Activated T-cell treated with anti-CD3 and anti-CD28 coated beads, Interleukin-2, amount 50 U/mL, for 1 hour (primary cell): ENCODE measurements around the gene OMP.

Source experiments
- DNase-seq: peaks from one replicate; pipeline ENCODE4 v3.0.0-alpha.2; 2020

Gene OMP

DNA sequence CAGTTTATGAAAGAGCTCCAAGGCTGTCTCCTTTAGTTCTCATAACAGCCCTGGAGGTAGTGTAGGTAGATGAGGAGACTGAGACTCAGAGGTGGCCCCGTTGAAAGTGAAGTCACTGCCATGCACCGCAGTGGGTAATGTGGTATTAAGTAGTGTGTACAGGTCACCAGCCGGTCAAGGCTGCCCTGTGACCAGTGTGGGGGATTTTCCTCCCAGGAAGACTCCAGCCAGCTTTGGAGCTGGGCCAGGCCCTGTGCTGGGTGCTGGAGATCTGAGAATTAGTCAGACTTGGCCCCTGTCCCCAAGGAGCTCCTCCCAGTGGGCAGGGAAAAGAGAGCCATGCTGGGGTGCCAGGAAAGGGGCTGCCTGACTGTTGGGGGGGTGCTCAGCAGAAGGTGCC lies 5.3 kb downstream of the OMP start:
- no peak for DNase-seq

DNA sequence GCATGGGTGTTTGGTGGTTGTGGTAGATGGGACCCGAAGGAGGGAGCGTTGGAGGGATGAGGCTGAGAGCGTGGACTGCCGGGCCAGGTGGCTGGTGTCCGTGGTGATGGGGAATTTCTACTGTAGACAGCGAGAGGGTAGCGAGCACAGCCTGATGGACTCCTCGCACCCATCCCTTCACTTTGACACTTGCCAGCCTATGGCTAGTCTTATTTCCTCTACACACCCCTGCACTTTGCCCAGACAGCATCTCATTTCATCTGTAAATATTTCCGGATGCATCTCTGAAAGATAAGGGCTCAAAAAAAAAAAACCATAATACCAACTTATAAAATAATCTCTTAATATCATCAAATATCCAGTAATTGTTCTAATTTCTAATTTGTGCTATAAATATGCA lies 5.8 kb downstream of the OMP start:
- no peak for DNase-seq

DNA sequence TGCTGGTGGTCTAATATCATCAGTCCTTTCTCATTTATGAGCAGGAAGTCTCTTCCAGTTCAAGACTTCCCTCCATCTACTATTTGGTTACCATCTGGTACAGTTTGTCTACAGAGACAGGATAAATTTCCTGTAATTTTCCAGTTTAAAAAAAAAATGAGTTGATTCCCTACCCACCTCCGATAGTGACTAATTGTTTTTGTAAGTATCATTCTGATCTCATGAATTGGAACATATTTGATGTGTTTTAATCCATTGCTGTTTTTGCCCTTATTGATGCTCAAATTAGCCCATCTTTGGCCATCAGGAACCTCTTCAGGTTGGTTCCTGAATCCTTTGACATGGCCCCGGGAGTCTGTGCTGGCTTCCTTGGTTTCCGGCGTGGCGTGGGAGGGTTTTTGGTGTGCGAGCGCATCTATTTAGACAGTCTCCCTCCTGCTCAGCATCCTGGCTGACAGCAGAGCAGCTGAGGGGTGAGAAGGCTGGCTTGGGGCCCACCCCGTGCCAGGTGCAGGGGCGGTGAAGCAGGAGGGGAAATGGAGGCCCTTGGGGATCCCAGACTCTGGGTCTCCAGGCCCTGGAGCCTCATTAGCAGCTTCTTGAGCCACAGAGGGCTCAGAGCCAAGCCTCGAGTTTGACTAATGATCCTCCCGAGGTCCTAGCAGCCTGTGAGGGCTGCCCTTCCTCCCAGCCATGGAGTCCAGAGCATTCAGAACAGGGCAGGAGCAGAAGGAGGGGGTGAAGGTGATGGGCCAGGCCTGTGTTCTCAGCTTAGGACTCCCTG lies 6.8 kb downstream of the OMP start:
- no peak for DNase-seq

DNA sequence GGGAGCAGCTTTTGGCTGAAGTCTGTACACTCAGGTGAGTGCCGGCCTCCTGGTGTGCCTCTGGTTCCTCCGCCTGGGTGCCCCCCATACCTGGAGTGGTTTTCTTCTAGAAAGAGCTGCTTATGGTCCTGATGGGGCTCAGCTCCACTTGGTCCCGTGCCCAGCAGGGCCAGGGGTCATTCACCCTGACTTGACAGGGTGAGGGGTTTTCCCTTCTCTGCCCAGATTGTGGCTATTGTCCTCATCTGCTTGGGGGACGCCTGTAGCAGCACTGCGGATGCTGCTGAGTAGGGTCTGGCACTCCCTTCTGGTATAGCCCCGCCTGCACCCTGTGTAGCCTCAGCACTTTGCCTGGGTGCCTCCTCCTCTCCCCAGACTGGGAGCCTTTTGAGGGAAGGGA lies 8.2 kb downstream of the OMP start:
- no peak for DNase-seq

DNA sequence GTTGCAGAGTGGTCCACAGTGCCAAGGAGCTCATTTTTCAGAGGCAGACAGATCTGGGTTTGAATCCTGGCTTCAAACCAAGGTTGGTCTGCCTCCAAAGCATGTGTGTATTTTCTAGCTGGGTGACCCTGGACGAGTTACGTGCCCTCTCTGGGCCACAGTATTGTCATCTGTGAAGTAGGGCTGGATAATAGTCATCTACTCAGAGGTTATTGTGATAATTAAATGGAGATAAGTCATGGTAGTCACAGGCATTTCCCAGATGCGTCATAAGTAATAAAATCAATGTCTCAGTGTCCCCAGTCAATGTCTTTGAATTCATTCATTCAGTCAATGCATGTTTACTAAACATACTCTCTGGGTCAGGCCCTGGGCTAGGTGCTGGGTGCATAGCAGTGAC lies 8.6 kb downstream of the OMP start:
- DNase-seq: no peak

DNA sequence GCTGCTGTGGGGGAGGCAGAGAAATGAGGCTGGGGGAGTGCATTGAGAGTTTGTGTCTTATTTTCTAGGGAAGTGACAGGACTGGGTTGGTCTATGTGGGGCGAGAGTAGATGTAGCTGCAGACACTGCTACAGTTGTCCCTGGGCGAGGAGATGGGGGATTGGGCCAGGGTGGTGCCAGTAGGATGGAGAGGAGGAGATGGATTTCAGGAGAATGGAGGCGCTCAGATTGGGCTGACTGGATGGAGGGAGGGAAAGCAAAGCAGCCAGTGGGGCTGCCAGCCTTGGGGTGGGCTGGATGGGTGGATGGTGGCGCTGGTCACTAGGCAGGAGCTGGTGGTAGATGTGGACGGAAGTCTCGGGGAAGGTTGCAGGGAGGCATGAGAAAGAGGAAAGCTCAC lies 9.3 kb downstream of the OMP start:
- DNase-seq: no peak

DNA sequence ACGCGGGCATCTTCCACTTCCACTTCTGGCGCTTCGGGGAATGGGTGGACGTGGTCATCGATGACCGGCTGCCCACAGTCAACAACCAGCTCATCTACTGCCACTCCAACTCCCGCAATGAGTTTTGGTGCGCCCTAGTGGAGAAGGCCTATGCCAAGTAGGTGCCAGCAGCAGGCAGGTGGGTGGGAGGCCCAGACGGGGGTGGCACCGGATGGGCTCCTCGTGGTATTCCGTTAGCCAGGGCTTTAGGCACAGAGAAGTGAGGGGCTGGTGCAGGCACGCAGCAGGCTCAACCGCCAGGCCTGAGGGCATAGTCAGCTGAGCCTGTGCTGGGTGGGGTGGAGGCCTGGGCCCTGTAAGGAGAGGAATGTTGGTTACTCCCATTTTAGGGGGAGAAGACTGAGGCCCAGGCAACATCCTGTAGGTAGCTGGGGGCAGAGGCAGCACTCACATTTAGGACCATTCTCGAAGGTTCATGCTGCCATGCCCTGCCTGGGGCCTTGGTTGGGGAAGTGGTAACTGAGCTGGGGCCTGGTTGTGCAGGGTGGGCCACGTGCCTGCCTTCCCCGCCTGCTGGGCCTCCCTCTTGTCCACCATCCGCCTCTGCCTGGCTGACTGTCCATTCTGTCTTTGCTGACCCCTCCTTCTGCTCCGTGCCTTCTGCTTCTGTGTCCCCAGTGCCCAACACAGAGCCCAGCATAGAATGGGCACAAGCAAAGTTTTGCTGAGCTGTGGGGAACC lies 10.2 kb downstream of the OMP start:
- no peak for DNase-seq

DNA sequence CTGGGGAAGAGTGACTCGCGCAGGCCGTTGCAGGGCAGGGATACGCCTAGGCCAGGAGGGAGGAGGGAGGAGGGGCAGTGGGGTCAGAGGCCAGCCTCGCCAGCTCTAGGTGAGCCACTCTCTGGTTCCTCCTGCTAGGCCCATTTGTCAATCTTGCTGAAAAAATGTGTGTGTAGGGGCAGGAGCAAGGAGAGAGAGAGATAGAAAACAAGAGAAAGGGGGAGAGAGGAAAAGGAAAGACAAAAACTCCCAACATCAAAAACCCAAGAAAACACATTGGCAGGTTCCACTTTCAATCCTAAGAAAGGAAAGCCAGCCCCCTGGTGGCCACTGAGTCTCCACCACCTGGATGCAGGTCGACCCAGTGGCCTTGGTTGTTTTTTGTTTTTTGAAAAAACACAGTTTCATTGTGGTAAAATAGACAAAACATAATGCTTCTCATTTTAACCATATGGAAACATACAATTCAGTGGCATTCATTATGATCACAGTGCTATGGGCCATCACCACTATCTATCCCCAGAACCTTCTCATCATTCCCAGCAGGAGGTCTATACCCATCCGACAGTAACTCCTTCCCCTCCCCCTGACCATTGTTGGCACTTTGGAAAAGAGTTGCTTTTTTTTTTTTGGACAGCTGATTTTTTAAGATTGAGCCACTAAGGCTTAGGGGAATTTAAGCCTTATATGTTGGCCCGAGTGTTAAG lies 10.9 kb downstream of the OMP start:
- DNase-seq: no peak

DNA sequence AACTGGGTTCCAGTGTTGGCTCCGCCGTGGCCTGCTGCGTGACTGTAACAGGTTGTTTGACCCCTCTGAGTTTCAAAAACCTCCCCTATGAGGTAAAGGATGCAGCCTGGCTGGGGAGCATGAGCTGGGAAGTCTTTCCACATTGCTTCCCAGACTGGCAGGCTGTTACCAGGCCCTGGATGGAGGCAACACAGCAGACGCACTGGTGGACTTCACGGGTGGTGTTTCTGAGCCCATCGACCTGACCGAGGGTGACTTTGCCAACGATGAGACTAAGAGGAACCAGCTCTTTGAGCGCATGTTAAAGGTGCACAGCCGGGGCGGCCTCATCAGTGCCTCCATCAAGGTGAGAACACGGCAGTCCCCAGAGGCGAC lies 11.4 kb downstream of the OMP start:
- no peak for DNase-seq

DNA sequence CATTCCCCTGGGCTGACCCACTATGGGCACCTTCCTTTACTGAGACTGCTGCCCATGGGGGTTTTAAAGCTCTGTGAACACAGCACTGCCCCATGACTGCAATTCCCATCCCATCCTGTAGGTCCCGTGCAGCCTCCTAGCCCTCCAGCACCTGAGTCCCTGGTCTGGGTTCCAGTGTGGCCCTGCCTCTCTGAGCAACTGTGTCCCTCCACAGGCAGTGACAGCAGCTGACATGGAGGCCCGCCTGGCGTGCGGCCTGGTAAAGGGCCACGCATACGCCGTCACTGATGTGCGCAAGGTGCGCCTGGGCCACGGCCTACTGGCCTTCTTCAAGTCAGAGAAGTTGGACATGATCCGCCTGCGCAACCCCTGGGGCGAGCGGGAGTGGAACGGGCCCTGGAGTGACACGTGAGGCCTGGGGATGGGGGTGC lies 12.6 kb downstream of the OMP start:
- no peak for DNase-seq

DNA sequence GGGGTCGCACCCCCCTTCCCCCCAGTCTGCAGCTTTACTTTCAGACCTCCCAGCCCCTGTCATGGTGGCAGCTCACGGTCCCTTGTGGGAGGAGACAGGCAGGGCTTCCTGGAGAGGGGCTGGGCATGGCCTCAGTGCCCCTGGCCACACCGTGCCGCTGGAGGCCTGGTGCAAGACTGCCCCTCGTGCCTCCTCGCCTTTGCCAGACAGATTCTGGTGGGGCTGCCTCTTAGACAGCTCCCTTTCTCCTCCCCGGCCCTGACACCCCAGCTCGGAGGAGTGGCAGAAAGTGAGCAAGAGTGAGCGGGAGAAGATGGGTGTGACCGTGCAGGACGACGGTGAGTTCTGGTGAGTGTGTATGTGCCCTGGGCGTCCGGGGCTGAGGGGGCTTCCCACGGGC lies 13.3 kb downstream of the OMP start:
- DNase-seq: no peak

DNA sequence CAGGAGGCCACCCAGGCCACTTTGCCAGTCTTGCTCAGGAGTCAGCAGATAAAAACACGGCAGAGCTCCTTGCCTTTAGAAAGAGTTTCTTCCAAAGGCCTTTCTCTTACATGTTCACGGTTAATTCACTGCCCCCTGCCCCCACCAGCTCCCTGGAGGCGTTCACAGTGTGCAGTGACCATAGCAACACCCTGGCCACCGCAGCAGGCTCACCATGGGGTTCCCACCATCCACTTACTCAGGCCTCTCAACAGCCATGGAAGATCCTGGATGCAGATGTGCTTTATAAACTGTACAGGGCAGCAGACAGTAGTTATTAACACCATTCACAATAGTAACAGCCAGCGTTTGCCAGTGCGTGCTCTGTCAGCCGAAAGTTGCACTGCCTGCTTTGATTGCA lies 14.9 kb downstream of the OMP start:
- no peak for DNase-seq

DNA sequence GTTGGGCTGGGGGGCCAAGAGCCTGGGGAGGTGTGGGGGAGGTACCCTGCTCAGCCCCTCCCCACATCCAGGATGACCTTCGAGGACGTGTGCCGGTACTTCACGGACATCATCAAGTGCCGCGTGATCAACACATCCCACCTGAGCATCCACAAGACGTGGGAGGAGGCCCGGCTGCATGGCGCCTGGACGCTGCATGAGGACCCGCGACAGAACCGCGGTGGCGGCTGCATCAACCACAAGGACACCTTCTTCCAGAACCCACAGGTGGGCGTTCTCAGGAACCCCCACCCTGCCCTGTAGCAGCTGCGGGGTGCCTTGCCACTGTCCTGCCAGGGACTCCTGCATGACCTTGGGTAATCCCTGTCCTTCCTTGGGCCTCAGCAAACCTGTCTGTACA lies 15.4 kb downstream of the OMP start:
- DNase-seq: no peak

DNA sequence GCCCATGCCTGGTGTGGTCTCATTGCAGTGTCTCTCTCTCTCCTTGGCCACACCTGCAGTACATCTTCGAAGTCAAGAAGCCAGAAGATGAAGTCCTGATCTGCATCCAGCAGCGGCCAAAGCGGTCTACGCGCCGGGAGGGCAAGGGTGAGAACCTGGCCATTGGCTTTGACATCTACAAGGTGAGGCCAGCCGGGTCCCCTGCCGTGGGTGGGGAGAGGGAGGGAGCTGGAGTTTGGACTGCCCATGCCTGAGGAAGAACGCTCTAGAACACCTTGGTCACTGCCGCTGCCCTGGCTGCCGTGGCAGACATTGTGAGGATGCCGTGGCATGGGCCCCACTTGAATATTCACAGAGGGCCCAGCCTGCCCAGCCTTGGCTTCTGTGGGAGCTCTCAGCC lies 16.3 kb downstream of the OMP start:
- no peak for DNase-seq

DNA sequence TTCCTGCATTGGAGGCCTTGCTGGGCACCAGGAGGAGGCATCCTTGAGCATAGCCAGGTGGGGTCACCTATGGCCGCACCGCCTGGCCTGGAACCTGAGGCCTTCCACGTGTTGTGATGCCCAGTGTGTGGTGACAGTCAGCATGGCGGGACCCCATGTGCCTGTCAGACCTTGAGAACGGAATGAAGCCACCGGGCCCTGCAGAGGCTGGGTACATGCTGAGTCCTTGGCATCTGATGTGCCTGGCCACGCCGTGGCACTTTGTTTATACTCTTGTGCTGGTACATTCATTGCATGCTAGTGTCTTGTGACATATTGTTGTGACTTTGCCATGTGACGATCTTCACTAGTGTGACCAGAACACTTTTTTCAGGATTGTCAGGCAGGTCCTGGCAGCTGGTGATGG lies 16.9 kb downstream of the OMP start:
- no peak for DNase-seq

DNA sequence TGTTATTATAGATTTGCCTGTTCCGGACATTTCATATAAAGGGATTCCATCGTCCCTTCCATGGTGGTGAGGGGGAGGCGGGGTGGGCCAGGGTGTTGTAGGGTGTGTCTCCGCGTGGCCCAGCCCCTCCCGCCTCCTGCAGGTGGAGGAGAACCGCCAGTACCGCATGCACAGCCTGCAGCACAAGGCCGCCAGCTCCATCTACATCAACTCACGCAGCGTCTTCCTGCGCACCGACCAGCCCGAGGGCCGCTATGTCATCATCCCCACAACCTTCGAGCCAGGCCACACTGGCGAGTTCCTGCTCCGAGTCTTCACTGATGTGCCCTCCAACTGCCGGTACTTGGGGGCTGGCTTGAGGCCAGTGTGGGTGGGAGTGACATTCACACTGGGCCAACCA lies 17.9 kb downstream of the OMP start:
- no peak for DNase-seq

DNA sequence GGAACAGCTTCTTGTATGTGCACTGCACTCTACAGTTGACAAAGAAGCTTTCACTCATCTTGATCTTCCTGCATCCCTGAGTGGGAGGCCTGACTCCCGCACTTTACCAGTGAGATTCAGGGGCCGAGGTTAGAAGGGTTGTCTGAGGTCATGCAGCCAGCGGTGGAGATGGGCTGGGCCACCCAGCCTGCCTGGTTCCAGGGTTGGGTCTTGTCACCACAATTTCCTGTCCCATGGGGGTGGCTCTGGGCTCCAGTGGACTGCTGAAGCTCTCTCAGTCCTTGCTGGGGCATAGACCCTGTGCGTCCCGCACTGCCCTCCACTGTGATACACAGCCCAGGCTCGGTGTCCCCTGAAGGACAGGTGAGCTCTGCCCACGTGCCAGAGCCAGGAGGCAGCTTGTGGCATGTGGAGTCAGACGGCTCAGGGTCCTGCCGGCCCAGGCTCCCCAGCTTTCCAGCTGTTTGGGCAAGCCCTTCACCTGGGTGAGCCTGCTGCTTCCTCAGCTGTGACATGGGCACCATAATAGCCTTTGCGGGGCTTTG lies 18.5 kb downstream of the OMP start:
- DNase-seq: no peak

DNA sequence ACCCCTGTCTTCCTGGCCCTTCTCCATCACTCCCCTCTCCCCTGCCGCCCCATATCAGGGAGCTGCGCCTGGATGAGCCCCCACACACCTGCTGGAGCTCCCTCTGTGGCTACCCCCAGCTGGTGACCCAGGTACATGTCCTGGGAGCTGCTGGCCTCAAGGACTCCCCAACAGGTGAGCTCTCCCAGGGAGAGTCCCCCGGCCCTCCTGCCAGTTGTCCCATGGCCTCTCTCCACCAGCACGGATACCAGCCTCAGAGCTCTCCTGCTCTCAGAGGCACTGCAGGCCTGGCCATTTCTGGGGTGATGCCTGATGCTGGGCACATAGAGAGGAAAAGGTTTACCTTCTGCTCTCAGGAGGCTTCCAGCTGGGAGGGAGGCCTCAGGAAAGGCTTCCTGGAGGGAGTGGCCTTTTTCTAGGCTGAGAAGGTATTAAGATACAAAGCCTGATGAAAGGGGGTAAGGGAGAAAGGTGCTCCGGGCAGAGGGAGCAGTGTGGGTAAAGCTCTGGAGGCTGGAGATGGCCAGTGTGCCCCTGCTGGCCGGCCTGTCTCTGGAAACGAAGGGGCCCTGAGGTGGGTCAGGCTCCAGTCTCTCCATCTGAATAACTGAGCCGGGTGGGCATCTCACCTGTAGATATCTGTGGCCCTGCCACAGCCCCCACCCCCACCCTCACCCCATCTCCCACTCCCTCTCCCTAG lies 19.4 kb downstream of the OMP start:
- DNase-seq: no peak

DNA sequence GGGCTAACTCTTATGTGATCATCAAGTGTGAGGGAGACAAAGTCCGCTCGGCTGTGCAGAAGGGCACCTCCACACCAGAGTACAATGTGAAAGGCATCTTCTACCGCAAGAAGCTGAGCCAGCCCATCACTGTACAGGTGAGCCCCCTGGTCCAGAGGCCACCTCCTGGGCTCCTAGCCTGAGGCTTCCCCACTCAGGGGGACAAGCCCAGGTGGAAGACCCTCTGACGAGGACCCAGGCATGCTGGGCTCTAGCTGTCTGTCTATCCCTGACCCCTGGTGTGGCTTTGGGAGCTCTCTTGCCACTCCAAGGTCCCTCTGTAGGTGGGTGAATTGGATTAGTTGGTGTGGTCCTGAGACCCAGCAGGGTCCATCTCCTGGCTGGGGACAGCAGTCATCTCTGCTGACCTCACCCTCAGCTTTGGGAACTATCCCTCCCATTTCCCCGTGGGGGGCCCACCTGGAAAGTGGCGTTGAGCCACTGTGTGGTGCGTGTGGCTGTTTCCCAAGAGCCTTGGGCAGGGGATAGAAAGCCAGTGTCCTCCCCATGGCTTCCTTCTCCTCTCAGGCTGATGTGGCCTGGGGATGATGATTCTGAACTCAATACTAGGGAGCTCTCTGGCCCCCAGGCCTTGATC lies 20.1 kb downstream of the OMP start:
- DNase-seq: no peak

DNA sequence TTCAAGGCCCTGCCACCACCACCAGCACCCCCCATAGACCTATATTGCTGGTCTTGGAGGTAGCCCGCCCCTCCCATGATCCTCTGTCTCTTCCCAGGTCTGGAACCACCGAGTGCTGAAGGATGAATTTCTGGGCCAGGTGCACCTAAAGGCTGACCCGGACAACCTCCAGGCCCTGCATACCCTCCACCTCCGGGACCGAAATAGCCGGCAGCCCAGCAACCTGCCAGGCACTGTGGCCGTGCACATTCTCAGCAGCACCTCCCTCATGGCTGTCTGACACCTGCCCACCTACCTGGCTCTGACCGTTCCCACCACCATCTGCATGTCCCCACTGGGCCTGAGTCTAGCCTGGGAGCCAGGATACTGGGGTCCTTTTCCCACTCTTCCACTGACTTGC lies 21.0 kb downstream of the OMP start:
- no peak for DNase-seq

DNA sequence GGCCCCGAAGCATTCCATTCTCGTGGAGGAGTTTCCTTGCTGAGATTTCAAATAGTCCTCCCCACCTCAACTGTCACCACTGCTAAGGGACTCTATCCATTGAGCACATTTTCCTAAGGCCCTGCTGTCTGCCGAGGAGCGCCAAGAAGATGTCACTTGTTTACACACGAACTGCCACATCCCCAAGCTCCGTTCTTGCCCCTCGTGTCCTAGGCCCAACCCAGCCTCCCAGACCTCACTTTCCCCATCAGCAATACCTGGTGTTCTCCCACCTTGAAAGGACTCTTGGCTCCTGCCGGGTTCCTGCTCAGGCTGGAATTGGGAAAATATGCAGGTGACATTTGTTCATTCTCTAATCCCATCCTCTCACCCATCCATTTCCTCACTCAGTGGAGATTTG lies 21.4 kb downstream of the OMP start:
- DNase-seq: no peak

DNA sequence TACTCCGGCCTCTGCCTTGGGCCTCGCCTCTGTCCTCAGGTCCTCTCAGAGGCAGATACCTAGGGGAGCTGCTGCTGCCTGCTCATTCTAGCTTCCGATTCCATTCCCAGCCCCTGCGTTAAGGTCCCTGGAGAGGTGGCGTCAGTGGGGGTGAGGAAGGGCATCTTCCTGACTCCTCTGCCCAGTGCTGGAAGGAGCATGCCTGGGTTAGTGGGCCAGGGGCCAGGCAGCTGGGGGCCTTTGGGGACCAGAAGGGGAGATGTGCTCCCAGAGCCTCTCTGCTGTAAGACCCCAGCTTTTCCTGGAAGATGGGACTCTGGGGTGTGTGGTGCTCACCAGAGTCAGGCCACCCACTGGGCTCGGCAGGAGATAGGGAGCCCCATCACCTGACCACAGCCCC lies 21.8 kb downstream of the OMP start:
- DNase-seq: no peak

DNA sequence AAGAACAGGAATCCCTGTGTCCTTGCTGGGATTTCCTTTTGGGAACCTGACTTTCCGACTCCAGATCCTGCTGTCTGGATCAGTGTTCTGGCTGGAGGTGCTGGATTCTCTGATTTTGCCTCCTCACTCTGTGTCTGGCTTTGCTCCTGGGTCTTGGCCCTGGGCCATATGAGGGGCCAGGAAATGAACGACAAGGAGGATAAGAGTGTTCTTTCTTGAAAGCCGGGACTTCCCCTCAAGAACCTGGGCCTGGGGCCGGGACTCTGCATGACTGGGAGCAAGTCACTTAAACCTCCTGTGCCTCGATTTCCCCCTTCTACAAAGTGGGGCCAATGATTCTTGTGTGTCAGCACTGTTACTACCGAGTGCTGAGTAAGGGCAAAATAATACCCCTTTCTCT lies 22.6 kb downstream of the OMP start:
- no peak for DNase-seq
